ENCODE results near the gene MCTP1.

MCTP1 gene

GRCh38 chr5:95113489-95113888, 171.4 kb downstream of the MCTP1 start:
- no peak for DNase-seq

DNA sequence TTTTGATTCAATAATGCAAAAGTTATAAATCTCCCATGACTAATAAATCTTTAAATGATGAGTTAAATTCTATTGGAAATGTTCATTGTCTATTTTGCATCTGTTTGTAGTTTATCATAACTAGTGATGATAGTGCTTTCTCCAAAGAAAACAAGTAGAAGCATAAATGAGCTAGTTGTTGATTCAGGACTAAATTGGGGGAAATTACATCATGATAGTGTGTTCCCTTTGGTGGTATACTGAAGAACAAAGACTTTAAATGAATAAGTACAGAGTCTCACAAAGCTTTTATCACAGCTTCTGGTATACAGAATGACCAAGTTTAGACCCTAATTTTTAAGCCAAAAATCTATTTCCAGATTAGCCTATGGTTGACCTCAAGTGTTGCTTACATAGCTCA, 173.8 kb downstream of the MCTP1 start:
- no peak for DNase-seq

GRCh38 chr5:95110118-95110517, 174.8 kb downstream of the MCTP1 start:
- DNase-seq, result no peak

- no peak for DNase-seq
Measured at GRCh38 chr5:95107138-95107537, 177.8 kb downstream of the MCTP1 start.

DNA sequence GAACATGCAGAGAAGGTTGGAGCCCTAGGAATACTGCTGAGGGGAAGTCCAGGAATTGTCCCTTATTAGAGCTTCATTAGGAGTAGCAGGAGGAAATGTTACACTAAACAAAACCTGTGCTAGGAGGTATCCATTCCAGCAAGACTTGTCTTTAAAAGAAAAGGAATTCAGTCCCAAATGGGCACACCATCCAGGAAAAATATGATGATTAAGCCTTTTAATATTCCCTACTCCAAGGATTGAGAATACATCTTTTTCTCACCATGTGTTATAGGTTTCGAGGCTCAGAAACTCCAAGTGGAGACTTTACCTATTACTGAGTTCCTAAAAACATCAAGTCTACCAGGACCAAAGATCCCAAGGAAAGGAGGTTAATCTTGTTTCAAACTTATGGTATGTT, 179.3 kb downstream of the MCTP1 start:
- no peak for DNase-seq

DNA sequence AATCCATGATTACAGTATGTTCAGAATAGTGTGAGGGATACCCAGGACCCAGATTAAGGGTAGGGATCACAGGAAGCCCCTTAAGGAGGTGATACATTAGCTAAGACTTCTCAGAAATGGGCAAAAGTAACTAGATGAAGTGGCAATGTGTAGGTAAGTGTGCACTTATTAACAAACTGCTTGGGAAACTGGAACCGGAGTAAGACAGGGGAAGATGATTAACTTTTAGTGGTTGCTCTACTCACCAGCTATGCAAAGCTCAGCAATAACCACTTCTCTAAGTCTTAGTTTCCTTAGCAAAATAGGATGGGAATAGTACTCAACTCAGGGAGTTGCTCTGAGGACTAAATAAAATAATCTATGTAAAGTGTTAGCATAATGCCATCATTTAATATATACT, 182.2 kb downstream of the MCTP1 start:
- DNase-seq, result no peak

DNA sequence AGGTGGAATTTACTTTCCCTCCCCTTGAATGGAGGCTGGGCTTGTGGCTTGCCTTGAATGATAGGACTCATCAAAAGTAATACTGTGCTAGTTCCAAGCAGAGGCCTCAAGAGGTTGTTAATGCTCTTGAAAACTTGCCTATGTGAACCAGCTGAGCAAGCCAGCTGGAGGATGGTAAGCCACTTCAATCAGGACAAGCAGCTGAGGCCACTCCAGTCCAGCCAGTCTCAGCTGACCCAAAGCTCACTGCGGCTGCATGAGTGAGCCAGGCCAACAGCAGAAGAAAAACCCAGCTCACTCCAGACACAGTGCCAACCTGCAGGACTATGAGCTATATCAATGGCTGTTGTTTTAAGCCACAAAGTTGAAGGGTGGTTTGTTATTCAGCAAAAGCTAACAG, 182.8 kb downstream of the MCTP1 start:
- DNase-seq, result peak; percentile 40

GRCh38 chr5:95100551-95100950, 184.3 kb downstream of the MCTP1 start:
- DNase-seq, result no peak

- no peak for DNase-seq
Measured at GRCh38 chr5:95098012-95098411, 186.9 kb downstream of the MCTP1 start.

DNA sequence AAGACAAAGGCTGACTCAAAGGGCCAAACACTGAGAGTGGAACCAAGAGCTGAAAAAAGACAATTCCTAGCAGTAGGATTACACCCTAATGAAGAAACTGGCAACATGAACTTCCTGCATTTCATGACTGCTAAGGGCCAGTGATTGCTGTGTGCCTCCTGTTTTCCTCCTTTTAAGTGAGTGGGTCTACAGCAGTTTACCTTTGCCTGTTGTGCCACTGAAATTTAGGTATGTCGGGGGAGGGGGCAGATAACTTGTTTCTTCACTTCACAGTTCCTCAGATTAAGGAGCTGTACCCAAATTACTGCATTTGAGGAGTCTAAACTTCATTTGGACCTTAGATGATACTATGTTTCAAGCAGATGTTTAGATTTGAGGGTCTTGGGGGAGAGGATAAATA, 191.7 kb downstream of the MCTP1 start:
- no peak for DNase-seq

- DNase-seq, result no peak
Measured at GRCh38 chr5:95090774-95091173, 194.1 kb downstream of the MCTP1 start.

GRCh38 chr5:95087816-95088317, 197.0 kb downstream of the MCTP1 start:
- DNase-seq, result no peak

GRCh38 chr5:95086927-95087815, 197.7 kb downstream of the MCTP1 start:
- DNase-seq, result no peak

DNA sequence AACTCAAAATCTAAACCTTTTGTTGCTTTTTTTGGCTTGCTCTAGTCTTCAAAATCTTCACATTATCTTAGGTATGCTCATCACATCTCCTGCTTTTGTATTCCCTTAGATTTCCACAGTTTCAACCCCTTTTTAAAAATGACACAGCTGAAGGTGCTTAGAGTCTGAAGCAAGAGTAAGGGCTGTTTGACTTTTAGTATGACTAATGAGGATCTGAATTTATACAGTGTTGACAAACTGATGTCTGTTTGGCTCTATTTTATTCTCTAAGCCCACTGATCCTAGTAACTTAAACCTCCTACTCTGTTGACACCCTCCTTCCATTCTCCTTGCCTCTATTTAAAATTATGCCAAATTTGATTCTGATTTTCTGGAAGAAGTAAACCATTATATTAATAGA, 200.1 kb downstream of the MCTP1 start:
- DNase-seq, result no peak

- no peak for DNase-seq
Measured at GRCh38 chr5:95083606-95084005, 201.3 kb downstream of the MCTP1 start.

GRCh38 chr5:95081982-95082381, 202.9 kb downstream of the MCTP1 start:
- DNase-seq, result no peak

- no peak for DNase-seq
Measured at GRCh38 chr5:95081500-95081960, 203.4 kb downstream of the MCTP1 start.

DNA sequence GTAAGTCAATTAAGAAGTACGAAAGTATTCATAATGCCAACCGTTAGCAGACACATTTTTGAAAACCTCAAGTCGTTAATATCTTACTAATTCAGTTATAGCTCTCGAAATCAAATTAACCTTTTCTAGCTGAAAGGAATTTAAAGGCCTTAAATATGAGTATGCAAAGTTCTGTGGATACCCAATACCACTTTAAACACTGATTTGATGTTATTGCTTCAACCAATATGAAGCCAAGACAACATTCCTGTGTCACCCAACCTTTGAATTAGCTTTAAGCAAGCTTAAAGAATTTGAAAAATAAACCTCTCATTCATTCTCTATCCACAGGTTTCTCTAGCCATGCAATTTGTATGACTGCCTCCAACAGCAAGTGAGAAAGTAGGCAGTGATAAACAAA, 204.5 kb downstream of the MCTP1 start:
- no peak for DNase-seq

DNA sequence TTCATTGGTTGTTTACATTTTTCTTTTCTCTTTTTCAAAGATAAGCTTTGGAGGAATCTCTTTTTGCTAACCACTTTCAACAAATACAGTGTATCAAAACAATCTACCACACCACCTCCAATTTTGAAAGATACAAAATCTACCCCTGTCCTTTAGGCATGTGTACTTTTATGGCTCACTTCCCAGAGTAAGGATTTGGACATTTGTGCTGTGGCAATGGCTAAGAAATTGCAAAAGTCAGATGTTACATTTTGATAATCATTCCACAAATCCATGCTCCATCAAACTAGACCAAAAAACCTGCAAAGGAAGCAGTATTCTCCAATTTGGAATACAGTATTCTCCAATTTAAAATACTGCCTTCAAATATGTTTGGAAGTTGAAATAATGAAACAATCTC, 204.9 kb downstream of the MCTP1 start:
- no peak for DNase-seq

- no peak for DNase-seq
Measured at GRCh38 chr5:95078868-95079267, 206.0 kb downstream of the MCTP1 start.

DNA sequence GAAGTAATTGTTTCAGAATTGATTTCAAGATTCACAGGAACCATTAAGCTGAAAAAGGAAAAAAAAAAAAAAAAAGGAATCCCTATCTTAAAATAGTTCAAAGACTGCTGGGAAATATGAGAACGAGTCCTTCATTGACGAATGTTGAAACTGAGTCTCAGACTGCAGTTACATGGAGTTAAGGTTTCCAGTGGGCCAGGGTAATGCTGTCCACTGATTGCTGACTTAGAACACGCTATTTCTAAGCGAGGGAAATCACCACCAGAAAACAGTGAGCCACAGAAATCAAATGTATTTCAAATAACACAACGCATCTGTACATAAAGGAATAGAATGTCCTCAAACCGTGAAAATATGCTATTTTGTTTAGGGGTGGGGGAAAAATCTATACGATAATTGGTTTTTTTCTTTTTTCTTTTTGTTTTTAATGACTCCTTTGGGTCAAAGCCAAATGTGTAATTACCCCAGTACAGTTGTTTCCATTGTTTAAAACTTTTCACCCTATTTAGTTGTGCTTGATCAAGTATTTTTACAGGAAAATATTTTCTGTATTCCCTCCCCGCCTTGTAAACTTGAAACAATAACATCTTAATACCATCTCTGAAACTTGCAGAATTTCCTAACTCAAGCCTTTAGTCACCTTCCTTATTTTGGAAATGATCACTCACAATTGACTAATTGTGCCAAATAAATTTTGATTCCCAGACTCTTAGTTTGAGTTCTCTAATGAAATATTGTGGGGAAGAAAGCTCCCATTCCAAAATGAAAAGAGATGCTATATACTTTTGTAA, 208.3 kb downstream of the MCTP1 start:
- no peak for DNase-seq

- DNase-seq, result no peak
Measured at GRCh38 chr5:95075111-95075510, 209.8 kb downstream of the MCTP1 start.

GRCh38 chr5:95072281-95072680, 212.6 kb downstream of the MCTP1 start:
- no peak for DNase-seq

DNA sequence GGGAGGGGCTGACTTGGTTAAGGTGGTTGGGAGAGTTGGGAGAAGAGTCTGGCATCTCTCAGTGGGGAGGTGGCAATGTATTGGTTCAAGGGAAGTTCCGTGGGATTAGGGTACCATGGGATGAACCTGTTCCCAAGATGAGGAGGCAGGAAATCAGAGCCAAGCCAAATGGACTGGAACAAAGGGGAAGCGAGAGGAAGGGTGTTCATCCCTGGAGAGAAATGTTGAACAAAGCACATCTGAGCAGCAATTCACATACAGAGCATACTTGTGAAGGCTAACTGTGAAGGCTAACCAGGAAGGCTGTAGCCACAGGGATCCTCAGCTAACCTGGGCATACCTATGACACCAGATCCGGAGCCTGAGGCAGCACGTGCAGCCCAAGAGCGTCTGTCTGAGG, 214.0 kb downstream of the MCTP1 start:
- DNase-seq, result no peak
